ENCODE results near the gene SENP2. TPM values are rescaled to one million over a fixed set of nuclear protein-coding genes. Genes with fewer than 3 reads are reported as not detected.

SENP2 gene
- total and polyA plus RNA-seq, 2 of the 13 experiments (the other 11 are each of a cell fraction or from before 2014, with no cell fraction given): 7.7 to 46.2 TPM

- DNase-seq (ENCODE audit: low spot score) (no peak), ATAC-seq (no peak), FAIRE-seq (no peak)
- Histone ChIP-seq H3K4me2 (ENCODE audit: low read depth, low read length) (no peak overlapping the region), H3K4me1 (ENCODE audit: insufficient read depth, low read length) (peaks cover 41% of the 10 kb centered on the region), H3K9me3 (ENCODE audit: low read length) (no peaks in the 10 kb centered on the region), H3K9ac (ENCODE audit: insufficient read depth, low read depth, low read length) (no peak overlapping the region), H3K79me2 (ENCODE audit: insufficient read depth, low read length) (no peaks in the 10 kb centered on the region), H4K20me1 (ENCODE audit: insufficient read depth, low read length) (no peaks in the 10 kb centered on the region), H2AFZ (ENCODE audit: low read length) (no peak overlapping the region), H3K4me3 (replicated peaks in 1 of 3; ENCODE audit: insufficient read depth in 1 of 3, low read depth in 2 of 3, low read length in 3 of 3) (no peak overlapping the region), H3K27me3 (ENCODE audit: control insufficient read depth in 1 of 2, insufficient read depth in 2 of 2, low read length in 2 of 2) (no peaks in the 10 kb centered on the region; a peak in 1 of 5 replicates), H3K36me3 (replicated peaks in 1 of 2; ENCODE audit: control insufficient read depth in 1 of 2, insufficient read depth in 2 of 2, low read length in 2 of 2) (no peaks in the 10 kb centered on the region), H3K27ac (ENCODE audit: extremely low read length, insufficient read depth, low read length) (no peak overlapping the region)
- no peak for TF ChIP-seq RARA (CRISPR knock-in tag; IDR thresholded peaks at IDR 0.05)
- no peak for TF ChIP-seq ZNF543 (CRISPR knock-in tag; IDR thresholded peaks at IDR 0.05)
- TF ChIP-seq NFE2L1 (CRISPR knock-in tag; IDR thresholded peaks at IDR 0.05; ENCODE audit: borderline replicate concordance): no peak
- no peak for TF ChIP-seq ZNF337 (CRISPR knock-in tag; IDR thresholded peaks at IDR 0.05; ENCODE audit: borderline replicate concordance, low read depth)
- TF ChIP-seq GLI4 (CRISPR knock-in tag; IDR thresholded peaks at IDR 0.05; ENCODE audit: borderline replicate concordance): no peak
- TF ChIP-seq MNT (IDR thresholded peaks at IDR 0.05): no peak
- TF ChIP-seq ZBTB37 (CRISPR knock-in tag; IDR thresholded peaks at IDR 0.05): no peak
- no peak for TF ChIP-seq CEBPB (IDR thresholded peaks at IDR 0.05; ENCODE audit: borderline replicate concordance, low read depth, low read length)
- TF ChIP-seq ZNF205 (CRISPR knock-in tag; IDR thresholded peaks at IDR 0.05): no peak
- no TSS peak for BruUV-seq (replicated peaks)
- CTCF ChIA-PET (ENCODE audit: low intra/inter-chr PET ratio, low total read pairs): no interaction called here
- intact Hi-C loops (cut with micrococcal nuclease; ENCODE audit: unreplicated experiment) (no loop called here), in situ Hi-C loops (cut with HindIII; ENCODE audit: extremely low pct_ligation_motif_present, low pct_unique_long_range_greater_than_20kb) (no loop called here)
- 86% methylated on average over 13 of the region's 13 CpGs for WGBS (ENCODE audit: low lambda C conversion rate)
- POLR2A ChIA-PET: no interaction called here
These were observed 25.4 kb upstream of the SENP2 start for GRCh38 chr3:185560676-185561075.

Measured in HepG2 (cell line).